ENCODE data around the gene TCP11L2. TPM values are rescaled to one million over a fixed set of nuclear protein-coding genes. Genes with fewer than 3 reads are reported as not detected.

The TCP11L2 gene
- total RNA-seq, 4 donors from 2014 or later = 32.1 to 52.3 (median 39.5) TPM

- peak; percentile 2 for DNase-seq (ENCODE audit: extremely low spot score)
Observed at GRCh38 chr12:106275458-106275857, 27.1 kb upstream of the TCP11L2 start.

DNA sequence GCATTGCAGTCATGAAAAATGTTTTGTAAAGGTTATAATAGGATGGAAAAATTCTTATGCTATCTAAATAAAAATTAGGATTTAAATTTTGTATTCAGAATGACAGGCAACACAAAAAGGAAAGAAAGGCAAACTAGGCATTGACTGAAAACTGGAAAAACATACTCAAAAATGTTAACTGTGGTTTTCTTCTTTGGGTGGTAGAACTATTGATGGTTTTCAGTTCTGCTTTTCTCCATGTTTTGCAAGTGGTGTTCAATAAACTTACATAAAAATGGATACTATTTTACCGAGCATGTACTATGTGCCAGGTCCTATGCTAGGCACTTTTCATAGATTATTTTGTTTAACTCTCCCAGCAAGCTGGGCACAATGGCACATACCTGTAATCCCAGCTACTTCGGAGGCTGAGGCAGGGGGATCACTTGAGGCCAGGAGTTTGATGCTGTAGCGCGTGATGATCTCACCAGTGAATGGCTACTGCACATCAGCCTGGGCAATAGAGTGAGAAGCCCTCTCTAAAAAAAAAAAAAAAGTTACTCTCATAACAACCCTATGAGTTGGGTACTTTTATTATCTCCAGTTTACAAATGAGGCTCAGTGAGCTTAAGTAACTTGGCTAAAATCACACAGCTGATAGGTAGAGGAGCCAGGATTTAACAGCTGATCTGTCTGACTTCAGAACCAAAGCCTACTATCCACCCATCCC lies 26.3 kb upstream of the TCP11L2 start:
- H3K27me3 ChIP-seq = no peaks in the 10 kb centered on the region
- TF ChIP-seq POLR2AphosphoS5 (IDR thresholded peaks at IDR 0.05) = no peak
- TF ChIP-seq EP300 (IDR thresholded peaks at IDR 0.05) = no peak
- H3K36me3 ChIP-seq = no peaks in the 10 kb centered on the region
- H3K4me3 ChIP-seq = no peak overlapping the region
- H3K27ac ChIP-seq (replicated peaks in 1 of 4) = no peak overlapping the region
- H3K4me1 ChIP-seq = no peaks in the 10 kb centered on the region
- 88% methylated on average over 4 of the region's 4 CpGs for WGBS
- peak; percentile 31 for DNase-seq (ENCODE audit: extremely low spot score)
- intact Hi-C loops (cut with DNase I) = no loop called here
- H3K9me3 ChIP-seq = no peaks in the 10 kb centered on the region

More at GRCh38 chr12:106275458-106275857, 27.1 kb upstream of the TCP11L2 start:
- WGBS = 77% methylated on average over 9 of the region's 9 CpGs
- intact Hi-C loops (cut with DNase I) = no loop called here
- Histone ChIP-seq H3K27me3 (no peaks in the 10 kb centered on the region), H3K36me3 (no peaks in the 10 kb centered on the region), H3K9me3 (no peaks in the 10 kb centered on the region), H3K4me3 (no peak overlapping the region), H3K4me1 (no peaks in the 10 kb centered on the region), H3K27ac (replicated peaks in 1 of 4) (no peak overlapping the region)
- TF ChIP-seq POLR2AphosphoS5 (IDR thresholded peaks at IDR 0.05) (no peak), EP300 (IDR thresholded peaks at IDR 0.05) (no peak), POLR2A (IDR thresholded peaks at IDR 0.05; ENCODE audit: low read depth) (no peak)
- TF ChIP-seq, protein P1, sequence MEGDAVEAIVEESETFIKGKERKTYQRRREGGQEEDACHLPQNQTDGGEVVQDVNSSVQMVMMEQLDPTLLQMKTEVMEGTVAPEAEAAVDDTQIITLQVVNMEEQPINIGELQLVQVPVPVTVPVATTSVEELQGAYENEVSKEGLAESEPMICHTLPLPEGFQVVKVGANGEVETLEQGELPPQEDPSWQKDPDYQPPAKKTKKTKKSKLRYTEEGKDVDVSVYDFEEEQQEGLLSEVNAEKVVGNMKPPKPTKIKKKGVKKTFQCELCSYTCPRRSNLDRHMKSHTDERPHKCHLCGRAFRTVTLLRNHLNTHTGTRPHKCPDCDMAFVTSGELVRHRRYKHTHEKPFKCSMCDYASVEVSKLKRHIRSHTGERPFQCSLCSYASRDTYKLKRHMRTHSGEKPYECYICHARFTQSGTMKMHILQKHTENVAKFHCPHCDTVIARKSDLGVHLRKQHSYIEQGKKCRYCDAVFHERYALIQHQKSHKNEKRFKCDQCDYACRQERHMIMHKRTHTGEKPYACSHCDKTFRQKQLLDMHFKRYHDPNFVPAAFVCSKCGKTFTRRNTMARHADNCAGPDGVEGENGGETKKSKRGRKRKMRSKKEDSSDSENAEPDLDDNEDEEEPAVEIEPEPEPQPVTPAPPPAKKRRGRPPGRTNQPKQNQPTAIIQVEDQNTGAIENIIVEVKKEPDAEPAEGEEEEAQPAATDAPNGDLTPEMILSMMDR (IDR thresholded peaks at IDR 0.05) = no peak

- intact Hi-C loops (cut with DNase I) = loop anchor here (5.0 kb wide), 1 partner anchor 858 kb away; no protein-coding TSS in a partner anchor
- DNase-seq (ENCODE audit: extremely low spot score) = peak; percentile 14
- no peak for TF ChIP-seq EP300 (IDR thresholded peaks at IDR 0.05)
- no peak for TF ChIP-seq POLR2A (IDR thresholded peaks at IDR 0.05; ENCODE audit: low read depth)
- TF ChIP-seq, protein P1 (IDR thresholded peaks at IDR 0.05) = no peak
- no peak for TF ChIP-seq POLR2AphosphoS5 (IDR thresholded peaks at IDR 0.05)
- no peak overlapping the region for H3K4me3 ChIP-seq
- H3K36me3 ChIP-seq = no peaks in the 10 kb centered on the region
- no peaks in the 10 kb centered on the region for H3K27me3 ChIP-seq
- H3K4me1 ChIP-seq = peaks cover 0 to 5% (median 0%) of the 10 kb centered on the region in 4 donors
- peaks cover 0 to 11% (median 6%) of the 10 kb centered on the region in 4 donors for H3K9me3 ChIP-seq
- no peak overlapping the region for H3K27ac ChIP-seq (replicated peaks in 1 of 4)
- WGBS = 79% methylated on average over 4 of the region's 4 CpGs
Observed at GRCh38 chr12:106280106-106280505, 22.4 kb upstream of the TCP11L2 start.

DNA sequence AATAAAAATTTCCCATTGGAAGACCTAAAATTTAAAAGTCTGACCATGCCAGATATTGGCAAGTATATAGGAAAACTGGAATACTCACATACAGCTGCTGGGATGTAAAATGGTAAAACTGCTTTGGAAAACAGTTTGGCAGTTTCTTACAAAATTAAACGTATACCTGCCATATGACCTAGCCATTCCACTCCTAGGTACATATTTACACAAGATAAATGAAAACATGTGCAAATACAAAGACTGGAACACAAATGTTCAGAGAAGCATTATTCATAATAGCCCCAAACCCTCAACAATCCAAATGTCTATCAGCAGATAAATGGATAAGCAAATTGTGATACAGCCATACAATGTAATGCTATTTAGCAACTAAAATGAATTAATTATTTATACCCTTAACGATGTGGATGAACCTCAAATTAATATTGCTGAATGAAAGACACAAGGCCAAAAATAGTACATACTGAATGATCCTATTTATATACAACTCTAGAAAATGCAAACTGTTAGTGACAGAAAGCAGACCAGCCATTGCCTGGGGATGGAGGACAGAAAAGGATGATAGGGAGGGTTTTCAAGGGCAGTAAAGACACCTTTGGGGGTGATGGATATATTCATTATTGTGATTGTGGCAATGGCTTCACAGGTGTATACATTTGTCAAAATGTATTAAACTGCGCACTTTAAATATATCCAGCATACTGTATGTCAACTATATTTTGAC lies 21.3 kb upstream of the TCP11L2 start:
- H3K27ac ChIP-seq (replicated peaks in 1 of 4) = no peak overlapping the region
- peak; percentile 3 for DNase-seq (ENCODE audit: extremely low spot score)
- peaks cover 0 to 5% (median 0%) of the 10 kb centered on the region in 4 donors for H3K4me1 ChIP-seq
- intact Hi-C loops (cut with DNase I) = loop anchor here (5.0 kb wide), 1 partner anchor 859 kb away; no protein-coding TSS in a partner anchor
- H3K4me3 ChIP-seq = no peak overlapping the region
- no peaks in the 10 kb centered on the region for H3K36me3 ChIP-seq
- 76% methylated on average over 3 of the region's 3 CpGs for WGBS
- TF ChIP-seq POLR2AphosphoS5 (IDR thresholded peaks at IDR 0.05) = no peak
- TF ChIP-seq EP300 (IDR thresholded peaks at IDR 0.05) = no peak
- H3K9me3 ChIP-seq = peaks cover 0 to 11% (median 6%) of the 10 kb centered on the region in 4 donors
- no peaks in the 10 kb centered on the region for H3K27me3 ChIP-seq

DNA sequence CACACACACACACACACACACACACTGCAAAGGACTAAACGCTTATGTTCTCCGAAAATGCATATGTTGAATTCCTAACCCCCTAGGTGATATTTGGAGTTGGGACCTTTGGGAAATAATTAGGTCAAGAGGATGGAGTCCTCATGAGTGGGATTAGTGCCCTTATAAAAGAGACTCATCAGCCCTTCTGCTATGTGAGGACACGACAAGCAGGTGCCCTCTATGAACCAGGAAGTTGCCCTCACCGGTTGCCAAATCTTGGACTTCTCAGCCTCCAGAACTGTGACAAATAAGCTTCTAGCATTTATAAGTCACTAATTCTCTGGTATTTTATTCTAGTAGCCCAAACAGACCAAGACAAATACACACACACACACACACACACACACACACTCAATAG lies 20.7 kb upstream of the TCP11L2 start:
- no peak overlapping the region for H3K4me3 ChIP-seq
- TF ChIP-seq POLR2AphosphoS5 (IDR thresholded peaks at IDR 0.05) (no peak), EP300 (IDR thresholded peaks at IDR 0.05) (no peak), POLR2A (IDR thresholded peaks at IDR 0.05; ENCODE audit: low read depth) (no peak)
- TF ChIP-seq, protein P1 (IDR thresholded peaks at IDR 0.05) = no peak
- no peaks in the 10 kb centered on the region for H3K27me3 ChIP-seq
- peaks cover 0 to 5% (median 0%) of the 10 kb centered on the region in 4 donors for H3K4me1 ChIP-seq
- H3K9me3 ChIP-seq = peaks cover 0 to 11% (median 6%) of the 10 kb centered on the region in 4 donors
- H3K36me3 ChIP-seq = no peaks in the 10 kb centered on the region
- DNase-seq (ENCODE audit: extremely low spot score) = peak; percentile 12
- intact Hi-C loops (cut with DNase I) = loop anchor here (2.0 to 5.0 kb wide), 2 partner anchors 55 to 860 kb away; no protein-coding TSS in a partner anchor
- H3K27ac ChIP-seq (replicated peaks in 1 of 4) = no peak overlapping the region
- WGBS = 86% methylated on average over 4 of the region's 4 CpGs

Measured in esophagus muscularis mucosa (tissue), 4 donors.